ENCODE results near the gene HSD11B2.
"Not testable (repeated sequence)": the region's sequence is repeated elsewhere in the genome, so short reads cannot be mapped to it uniquely, and the experiment has no call there.

HSD11B2 gene

DNA sequence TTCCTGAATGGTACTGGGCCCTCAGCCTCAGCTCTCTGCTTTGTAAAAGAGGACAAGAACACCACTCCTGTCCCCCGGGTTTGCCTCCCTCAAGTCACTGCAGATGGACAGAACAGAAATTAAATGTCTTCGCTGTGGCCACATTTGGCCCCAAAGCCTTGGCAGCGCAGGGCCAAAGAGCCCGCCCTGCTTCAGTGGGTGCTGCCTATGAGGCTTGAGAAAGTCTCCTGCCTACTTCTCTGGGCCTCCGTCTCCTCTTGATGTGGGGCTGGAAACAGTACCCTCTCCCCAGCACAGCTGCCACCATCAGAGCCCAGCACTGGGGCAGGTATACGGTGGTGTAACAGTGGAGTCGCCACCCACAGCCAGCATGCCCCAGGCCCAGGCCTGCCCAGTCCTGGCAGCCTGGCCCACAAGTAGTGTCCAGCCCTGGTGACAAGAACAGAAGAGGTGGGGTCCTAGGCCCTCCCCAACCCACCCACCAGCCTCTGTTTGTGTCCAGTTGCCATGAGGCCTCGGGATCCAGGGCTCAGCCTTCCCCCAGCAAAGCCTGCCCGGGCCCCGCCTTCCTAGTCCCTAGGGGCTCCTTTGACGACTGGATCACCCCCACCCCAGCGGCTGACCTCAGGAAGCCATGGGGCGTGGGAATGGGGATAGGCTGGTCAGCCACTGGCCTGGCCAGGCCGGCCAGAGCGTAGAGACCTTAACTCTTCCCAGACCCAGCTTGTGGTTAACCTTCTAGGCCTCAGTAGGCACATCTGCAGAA lies 33.7 kb upstream of the HSD11B2 start:
- no peak for DNase-seq

GRCh38 chr16:67397812-67398545 lies 32.9 kb upstream of the HSD11B2 start:
- peak in 1 of 2 experiments; percentile 12 for DNase-seq

DNA sequence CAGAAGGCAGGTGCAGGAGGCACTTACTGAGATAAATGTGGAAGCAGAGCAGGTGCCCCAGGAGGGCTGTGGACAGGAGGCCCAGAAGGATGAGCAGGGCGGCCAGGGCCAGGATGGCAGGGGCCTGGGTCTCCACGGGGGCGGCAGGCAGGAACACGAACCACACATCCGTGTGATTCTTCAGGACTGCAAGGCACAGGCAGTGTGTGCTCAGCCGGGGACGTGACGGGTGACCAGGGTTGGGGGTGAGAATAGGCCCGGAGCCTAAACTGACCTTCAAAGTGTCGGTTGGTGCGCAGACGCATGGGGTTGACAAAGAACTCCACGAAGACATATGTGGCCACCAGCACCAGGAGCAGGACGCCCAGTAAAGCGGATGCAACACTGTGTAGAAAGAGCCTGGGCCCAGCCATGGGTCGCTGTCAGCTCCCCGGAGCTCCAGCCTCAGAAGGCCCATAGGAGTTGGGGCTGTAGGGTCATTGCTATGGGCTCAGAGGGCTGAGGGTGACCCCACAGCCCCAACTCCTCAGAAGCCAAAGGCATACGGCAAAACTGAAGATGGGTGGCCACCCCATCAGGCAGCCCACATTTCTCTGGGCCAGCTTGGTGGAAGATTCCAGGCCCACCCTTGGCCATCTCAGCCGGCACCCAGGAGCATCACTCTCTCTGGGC lies 32.2 kb upstream of the HSD11B2 start:
- no peak for DNase-seq

DNA sequence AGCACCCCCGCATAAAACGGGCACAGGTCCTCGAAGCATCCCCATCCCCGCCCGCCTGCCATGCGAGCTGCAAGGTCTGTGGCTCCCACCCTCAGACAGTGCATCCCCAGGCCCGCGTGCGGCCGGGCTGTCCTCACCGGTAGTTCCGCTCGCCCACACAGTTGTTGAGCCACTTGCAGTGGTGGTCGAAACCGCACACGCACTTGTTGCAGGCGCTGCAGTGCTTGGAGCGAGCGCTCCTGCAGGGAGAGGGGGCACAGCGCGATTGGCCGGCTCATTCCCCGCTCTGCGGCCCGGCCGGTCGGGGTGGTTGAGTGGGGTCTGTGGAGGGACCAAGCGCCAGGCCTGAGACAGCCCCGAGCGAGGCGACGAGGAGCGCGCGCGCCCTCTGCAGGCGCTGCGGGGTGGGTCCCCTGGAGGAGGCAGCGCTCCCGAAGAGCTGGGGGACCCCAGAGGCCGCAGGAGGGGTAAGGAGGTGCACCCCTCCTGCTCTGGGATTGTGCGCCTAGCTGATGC lies 31.6 kb upstream of the HSD11B2 start:
- no peak for DNase-seq

DNA sequence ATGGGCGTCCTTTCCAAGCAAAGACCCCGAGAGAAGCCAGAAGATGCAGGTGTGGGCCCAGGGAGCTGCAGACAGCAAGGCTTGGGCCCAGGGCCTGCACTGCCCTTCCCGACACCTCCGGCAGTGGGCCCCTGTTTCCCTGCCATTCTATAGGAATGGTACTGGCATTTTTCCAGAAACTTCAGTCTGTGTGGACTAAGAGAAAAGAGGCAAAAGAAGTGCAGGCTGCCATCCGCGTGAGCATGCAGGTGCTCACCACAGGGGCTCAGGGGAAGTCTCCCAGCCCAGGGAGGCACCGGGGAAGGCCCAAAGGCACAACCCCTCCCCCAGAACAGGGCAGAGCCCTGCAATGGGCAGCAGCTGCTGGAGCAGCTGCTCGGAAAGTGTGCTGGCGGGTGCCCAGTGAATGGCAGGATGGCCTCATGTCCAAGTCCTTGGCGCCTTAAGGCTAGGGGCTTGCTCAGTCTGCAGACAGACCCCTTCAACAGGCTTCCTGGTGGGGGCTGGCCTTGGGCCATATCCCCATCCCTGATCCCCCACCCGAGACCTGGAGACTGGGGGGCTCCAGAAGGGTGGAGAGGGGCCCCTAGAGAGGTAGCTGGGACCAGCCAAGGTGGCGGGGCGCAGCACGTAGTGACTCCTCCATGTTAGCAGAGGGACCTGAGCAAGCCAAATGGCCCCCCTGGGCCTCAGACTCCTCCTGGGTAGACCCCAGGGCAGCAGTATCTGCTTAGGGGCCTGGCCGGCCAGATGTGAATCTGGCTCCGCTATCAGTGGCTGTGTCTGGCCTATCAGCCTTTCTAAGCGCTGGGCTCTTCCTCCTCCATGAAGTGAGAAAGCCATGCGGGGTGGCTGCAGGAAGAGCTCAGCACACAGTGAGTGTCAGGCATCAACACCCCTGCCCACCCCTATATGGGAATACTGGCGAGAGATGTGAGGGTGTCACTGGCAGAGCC lies 30.9 kb upstream of the HSD11B2 start:
- peak; percentile 81 to 83 for DNase-seq

DNA sequence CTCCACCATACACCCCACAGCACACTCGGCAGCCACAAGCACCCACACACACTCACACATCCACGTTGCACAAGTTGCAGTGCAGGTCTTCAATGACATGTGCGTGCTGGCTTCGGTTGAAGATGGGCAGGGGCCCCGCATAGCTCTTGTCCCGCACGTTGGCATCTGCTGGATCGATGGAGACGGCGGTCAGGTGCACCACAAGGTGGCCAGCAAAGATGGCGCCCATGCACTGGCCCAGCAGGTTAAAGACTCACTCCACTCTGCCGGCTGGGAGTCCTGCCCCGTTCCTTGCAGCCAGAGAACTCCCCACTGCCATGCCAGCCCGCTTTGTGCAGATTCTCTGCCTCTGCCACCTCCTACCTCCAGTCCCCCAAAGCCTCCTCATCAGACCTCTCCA lies 30.0 kb upstream of the HSD11B2 start:
- DNase-seq: no peak

GRCh38 chr16:67403976-67404555 lies 26.9 kb upstream of the HSD11B2 start:
- DNase-seq: no peak

DNA sequence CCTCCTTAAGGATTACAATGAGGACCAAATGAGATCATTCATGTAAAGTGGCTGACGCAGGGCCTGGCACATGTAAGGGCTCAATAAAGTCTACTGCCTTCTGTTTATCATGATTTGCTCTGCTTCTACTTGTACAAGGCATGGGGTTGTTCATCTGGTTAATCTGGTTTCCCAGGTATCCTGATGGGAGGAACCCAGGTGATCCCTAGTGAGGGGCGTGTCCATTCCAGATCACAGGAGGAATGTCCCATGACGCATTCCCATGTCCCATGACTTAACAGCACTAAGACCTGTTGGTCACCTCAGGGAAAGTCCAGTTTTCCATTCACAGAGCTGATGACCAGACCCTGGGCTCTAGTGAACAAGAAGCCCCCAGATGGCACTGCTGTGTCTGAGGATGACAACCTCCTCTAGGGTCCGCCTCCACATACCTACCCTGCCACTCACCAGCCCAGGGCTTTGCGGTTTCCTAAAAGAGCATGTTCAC lies 26.1 kb upstream of the HSD11B2 start:
- no peak for DNase-seq

DNA sequence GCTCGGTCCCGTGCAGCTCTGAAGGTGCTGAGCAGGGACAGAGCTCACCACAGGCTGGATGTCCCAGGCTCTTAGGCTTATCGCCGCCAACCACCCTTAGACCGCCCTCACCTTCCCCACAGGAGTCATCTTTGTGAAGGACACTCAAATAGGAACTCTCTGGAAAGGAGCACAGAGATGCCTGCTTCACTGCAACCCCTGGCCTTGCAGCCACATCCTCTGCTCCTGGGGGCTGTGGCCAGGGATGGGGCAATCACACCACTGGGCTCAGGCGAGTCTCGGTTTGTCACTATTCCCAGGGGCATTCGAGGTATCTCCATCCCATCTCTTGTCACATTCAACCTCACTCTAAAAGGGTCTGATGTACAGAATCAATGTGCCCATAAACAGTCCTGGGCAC lies 25.6 kb upstream of the HSD11B2 start:
- no peak for DNase-seq

GRCh38 chr16:67406111-67406971 lies 24.6 kb upstream of the HSD11B2 start:
- DNase-seq: no peak

GRCh38 chr16:67407176-67407787 lies 23.6 kb upstream of the HSD11B2 start:
- DNase-seq: no peak

GRCh38 chr16:67407788-67408452 lies 23.0 kb upstream of the HSD11B2 start:
- DNase-seq: no peak

- DNase-seq: no peak
These were observed 21.3 kb upstream of the HSD11B2 start for GRCh38 chr16:67409631-67410030.

- no peak for DNase-seq
These were observed 19.6 kb upstream of the HSD11B2 start for GRCh38 chr16:67411339-67411738.

DNA sequence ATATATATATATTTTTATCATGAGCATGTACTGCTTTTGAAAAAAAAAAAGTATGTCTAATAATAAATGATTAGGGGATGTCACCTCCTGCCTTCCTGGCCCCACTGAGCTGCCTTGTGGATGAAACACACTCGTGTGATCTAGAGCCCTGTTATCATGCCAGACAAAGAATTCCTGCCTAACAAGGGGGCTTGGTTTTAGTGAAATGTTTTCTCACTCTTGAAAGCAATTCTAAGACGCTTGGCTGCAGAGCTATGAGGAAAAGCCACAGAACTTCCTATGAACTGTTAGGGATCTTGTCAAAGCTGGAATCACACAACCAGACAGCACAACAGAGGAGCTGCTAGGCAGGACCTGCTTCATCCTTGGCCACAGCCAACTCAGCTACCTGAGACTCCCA lies 18.6 kb upstream of the HSD11B2 start:
- no peak for DNase-seq

DNA sequence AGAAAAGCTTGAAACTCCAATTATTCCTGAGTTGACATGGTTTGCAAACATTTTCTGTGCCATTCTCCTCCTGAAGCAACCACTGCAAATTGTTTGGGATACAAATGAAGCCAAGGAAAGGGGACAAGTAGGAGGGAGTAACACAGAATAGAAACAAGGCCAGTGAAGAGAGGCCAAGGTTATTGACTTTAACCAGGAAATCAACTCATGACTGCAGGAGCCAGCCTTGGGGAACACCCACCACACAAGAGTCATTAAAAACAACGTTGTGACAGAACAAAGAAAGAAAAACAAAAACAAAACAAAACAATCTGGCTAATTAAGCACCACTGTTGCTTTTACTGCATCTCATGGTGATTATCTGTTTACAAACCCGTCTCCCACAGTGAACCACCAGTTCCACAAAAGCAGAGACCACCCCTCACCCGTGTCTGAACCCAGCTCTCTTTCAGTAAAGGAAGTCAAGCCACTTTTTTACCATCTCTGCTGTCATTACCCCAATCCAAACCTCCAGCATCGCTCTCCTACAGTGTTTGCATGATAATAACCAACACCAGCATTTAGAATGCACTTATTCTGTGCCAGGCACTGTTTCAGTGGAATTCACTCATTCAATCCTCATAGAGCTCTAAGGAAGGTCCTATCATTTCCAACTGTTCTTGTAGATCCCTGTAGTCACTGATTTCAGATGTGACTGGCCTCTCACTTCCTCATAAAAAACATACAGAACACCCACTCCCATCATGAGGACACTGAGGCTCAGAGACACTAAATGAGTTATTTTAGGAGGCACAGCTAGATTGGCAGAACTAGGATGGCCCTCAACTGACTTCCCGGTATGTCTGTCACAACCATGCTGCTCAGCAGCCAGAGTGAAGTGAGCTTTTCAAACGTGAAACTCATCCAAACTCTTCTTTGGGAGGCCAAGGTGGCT lies 16.7 kb upstream of the HSD11B2 start:
- DNase-seq: no peak

GRCh38 chr16:67415421-67415820 lies 15.5 kb upstream of the HSD11B2 start:
- not testable (repeated sequence) for DNase-seq

Measured in SHP77 (cell line).